HL-60 (cell line): Measurements from ENCODE around the gene IL12B.

Source experiments
- TF ChIP-seq, protein P1 (sequence below): IDR thresholded peaks from one replicate; pipeline ENCODE4 v1.5.1; 2011; ENCODE audit warnings: low read length, control low read depth, inconsistent platforms; ENCODE audit not compliant: insufficient read depth
- TF ChIP-seq, protein P2 (sequence below): IDR thresholded peaks from 2 replicates; pipeline ENCODE4 v1.6.1; 2012; ENCODE audit warnings: low read depth; ENCODE audit not compliant: insufficient replicate concordance

DNA sequence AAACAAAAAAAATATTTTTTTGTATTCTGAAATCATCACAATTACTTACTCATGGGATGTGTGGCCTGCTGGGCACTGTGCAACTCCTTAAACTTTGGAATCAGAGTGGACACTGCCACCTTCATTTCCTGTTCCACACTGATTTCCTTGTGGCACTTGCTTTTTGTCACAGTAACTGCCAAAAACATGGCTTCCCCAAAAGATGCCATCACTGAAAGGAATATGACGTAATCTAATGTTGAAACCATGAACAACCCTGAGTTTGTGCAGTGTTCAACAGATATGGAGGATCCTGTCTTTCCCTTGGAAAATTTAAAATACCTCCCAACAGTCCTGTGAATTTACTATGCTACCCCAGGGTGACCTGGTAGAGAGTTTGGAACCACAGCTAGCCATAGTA, 12.6 kb upstream of the IL12B start:
- TF ChIP-seq, protein P1, sequence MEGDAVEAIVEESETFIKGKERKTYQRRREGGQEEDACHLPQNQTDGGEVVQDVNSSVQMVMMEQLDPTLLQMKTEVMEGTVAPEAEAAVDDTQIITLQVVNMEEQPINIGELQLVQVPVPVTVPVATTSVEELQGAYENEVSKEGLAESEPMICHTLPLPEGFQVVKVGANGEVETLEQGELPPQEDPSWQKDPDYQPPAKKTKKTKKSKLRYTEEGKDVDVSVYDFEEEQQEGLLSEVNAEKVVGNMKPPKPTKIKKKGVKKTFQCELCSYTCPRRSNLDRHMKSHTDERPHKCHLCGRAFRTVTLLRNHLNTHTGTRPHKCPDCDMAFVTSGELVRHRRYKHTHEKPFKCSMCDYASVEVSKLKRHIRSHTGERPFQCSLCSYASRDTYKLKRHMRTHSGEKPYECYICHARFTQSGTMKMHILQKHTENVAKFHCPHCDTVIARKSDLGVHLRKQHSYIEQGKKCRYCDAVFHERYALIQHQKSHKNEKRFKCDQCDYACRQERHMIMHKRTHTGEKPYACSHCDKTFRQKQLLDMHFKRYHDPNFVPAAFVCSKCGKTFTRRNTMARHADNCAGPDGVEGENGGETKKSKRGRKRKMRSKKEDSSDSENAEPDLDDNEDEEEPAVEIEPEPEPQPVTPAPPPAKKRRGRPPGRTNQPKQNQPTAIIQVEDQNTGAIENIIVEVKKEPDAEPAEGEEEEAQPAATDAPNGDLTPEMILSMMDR, result no peak
- TF ChIP-seq, protein P2, sequence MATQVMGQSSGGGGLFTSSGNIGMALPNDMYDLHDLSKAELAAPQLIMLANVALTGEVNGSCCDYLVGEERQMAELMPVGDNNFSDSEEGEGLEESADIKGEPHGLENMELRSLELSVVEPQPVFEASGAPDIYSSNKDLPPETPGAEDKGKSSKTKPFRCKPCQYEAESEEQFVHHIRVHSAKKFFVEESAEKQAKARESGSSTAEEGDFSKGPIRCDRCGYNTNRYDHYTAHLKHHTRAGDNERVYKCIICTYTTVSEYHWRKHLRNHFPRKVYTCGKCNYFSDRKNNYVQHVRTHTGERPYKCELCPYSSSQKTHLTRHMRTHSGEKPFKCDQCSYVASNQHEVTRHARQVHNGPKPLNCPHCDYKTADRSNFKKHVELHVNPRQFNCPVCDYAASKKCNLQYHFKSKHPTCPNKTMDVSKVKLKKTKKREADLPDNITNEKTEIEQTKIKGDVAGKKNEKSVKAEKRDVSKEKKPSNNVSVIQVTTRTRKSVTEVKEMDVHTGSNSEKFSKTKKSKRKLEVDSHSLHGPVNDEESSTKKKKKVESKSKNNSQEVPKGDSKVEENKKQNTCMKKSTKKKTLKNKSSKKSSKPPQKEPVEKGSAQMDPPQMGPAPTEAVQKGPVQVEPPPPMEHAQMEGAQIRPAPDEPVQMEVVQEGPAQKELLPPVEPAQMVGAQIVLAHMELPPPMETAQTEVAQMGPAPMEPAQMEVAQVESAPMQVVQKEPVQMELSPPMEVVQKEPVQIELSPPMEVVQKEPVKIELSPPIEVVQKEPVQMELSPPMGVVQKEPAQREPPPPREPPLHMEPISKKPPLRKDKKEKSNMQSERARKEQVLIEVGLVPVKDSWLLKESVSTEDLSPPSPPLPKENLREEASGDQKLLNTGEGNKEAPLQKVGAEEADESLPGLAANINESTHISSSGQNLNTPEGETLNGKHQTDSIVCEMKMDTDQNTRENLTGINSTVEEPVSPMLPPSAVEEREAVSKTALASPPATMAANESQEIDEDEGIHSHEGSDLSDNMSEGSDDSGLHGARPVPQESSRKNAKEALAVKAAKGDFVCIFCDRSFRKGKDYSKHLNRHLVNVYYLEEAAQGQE, result no peak
